ENCODE results near the gene BCAS4.

The BCAS4 gene

DNA sequence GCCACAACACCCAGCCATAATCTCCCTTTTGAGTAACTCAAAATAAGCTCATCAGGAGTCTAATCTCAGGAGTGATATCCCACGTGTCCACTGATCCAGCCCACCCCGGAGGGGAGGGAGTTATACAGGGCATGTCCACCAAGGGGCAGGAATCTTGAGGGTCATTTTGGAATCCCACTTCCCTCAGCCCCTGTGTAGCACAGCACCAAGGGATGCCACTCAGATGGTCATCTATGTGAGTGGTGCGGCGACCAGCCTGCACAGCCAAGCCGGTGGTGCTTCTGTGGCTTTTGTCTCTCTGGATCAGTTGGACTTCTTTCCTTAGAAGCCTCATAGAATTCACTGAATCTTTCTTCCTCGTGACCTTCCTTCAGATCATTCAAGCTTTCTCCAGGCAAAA, 11.0 kb upstream of the BCAS4 start:
- DNase-seq (ENCODE audit: extremely low spot score) = no peak
- CTCF ChIA-PET = interaction anchor here (1.4 to 1.5 kb wide), 2 partner anchors 11 to 158 kb away, joined by 4 to 5 read pairs; partner anchors contain the start of gene BCAS4
- POLR2A ChIA-PET = no interaction called here
- TF ChIP-seq TARDBP (IDR thresholded peaks at IDR 0.05) (no peak), BHLHE40 (IDR thresholded peaks at IDR 0.05; ENCODE audit: borderline replicate concordance) (no peak), CTBP1 (IDR thresholded peaks at IDR 0.05; ENCODE audit: borderline replicate concordance) (no peak), HDGF (IDR thresholded peaks at IDR 0.05; ENCODE audit: borderline replicate concordance) (no peak), L3MBTL2 (conservative IDR thresholded peaks at IDR 0.05) (no peak), FOXA1 (IDR thresholded peaks at IDR 0.05) (no peak), ARNT (IDR thresholded peaks at IDR 0.05) (no peak)
- TF ChIP-seq, protein P1, sequence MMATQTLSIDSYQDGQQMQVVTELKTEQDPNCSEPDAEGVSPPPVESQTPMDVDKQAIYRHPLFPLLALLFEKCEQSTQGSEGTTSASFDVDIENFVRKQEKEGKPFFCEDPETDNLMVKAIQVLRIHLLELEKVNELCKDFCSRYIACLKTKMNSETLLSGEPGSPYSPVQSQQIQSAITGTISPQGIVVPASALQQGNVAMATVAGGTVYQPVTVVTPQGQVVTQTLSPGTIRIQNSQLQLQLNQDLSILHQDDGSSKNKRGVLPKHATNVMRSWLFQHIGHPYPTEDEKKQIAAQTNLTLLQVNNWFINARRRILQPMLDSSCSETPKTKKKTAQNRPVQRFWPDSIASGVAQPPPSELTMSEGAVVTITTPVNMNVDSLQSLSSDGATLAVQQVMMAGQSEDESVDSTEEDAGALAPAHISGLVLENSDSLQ (IDR thresholded peaks at IDR 0.05) = no peak

DNA sequence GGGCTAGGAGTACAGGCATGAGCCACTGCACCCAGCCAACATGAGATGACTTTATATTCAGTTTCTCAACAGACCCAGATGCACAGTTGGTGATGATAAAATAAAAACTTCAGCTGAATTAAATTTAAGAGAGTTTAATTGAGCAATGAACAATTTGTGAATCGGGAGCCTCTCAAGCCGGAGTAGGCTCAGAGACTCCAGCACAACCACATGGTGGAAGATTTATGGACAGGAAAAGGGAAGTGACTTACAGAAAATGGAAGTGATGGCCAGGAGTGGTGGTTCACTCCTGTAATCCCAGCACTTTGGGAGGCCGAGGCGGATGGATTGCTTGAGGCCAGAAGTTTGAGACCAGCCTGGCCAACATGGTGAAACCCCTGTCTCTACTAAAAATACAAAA, 10.4 kb upstream of the BCAS4 start:
- no peak for TF ChIP-seq FOXK2 (IDR thresholded peaks at IDR 0.05)
- TF ChIP-seq HDGF (IDR thresholded peaks at IDR 0.05; ENCODE audit: borderline replicate concordance) = no peak
- TF ChIP-seq CTBP1 (IDR thresholded peaks at IDR 0.05; ENCODE audit: borderline replicate concordance) = no peak
- no peak for TF ChIP-seq ELF4 (IDR thresholded peaks at IDR 0.05)
- TF ChIP-seq L3MBTL2 (conservative IDR thresholded peaks at IDR 0.05) = no peak
- no peak for TF ChIP-seq TARDBP (IDR thresholded peaks at IDR 0.05)
- no peak for TF ChIP-seq SP1 (IDR thresholded peaks at IDR 0.05)
- no peak for TF ChIP-seq NFRKB (IDR thresholded peaks at IDR 0.05)
- TF ChIP-seq ARNT (IDR thresholded peaks at IDR 0.05) = no peak
- TF ChIP-seq FOXM1 (IDR thresholded peaks at IDR 0.05; ENCODE audit: borderline replicate concordance) = no peak
- ChIA-PET POLR2A (no interaction called here), CTCF (interaction anchor here (1.4 to 1.5 kb wide), 2 partner anchors 10 to 159 kb away, joined by 4 to 5 read pairs; partner anchors contain the start of gene BCAS4)
- DNase-seq (ENCODE audit: extremely low spot score) = no peak

DNA sequence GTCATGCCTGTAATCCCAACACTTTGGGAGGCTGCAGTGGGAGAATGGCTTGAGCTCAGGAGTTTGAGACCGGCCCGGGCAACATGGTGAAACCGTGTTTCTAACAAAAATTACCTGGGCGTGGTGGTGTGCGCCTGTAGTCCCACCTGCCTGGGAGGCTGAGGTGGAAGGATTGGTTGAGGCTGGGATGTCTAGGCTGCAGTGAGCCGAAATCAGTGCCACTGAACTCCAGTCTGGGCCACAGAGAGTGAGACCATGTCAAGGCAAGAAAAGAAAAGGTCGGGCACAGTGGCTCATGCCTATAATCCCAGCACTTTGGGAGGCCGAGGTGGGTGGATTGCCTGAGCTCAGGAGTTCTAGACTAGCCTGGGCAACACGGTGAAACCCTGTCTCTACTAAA, 8.2 kb upstream of the BCAS4 start:
- ChIA-PET POLR2A (no interaction called here), CTCF (interaction anchor here (1.9 kb wide), 1 partner anchor 8 kb away, joined by 11 read pairs; the partner anchor contains the start of gene BCAS4)
- TF ChIP-seq HDGF (IDR thresholded peaks at IDR 0.05; ENCODE audit: borderline replicate concordance) (no peak), ZNF384 (IDR thresholded peaks at IDR 0.05) (no peak), ELF4 (IDR thresholded peaks at IDR 0.05) (no peak), BHLHE40 (IDR thresholded peaks at IDR 0.05; ENCODE audit: borderline replicate concordance) (no peak), L3MBTL2 (conservative IDR thresholded peaks at IDR 0.05) (no peak), NFRKB (IDR thresholded peaks at IDR 0.05) (no peak), SUZ12 (IDR thresholded peaks at IDR 0.05) (no peak), TARDBP (IDR thresholded peaks at IDR 0.05) (no peak)
- TF ChIP-seq, protein P1 (IDR thresholded peaks at IDR 0.05) = no peak
- DNase-seq (ENCODE audit: extremely low spot score) = no peak

DNA sequence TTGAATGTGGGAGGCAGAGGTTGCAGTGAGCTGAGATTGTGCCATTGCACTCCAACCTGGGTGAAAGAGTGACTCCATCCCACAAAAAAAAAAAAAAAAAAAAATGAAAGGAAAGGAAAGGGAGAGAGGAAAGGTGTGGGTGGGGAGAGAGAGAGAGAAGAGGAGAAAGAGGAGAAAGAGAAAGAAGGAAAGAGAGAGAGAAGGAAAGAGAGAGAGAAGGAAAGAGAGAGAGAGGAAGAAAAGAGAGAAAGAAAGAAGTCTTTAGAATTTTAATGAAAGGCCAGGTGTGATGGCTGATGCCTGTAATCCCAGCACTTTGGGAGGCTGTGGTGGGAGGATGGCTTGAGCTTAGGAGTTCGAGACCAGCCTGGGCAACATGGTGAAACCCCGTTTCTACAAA, 7.7 kb upstream of the BCAS4 start:
- CTCF ChIA-PET = no interaction called here

DNA sequence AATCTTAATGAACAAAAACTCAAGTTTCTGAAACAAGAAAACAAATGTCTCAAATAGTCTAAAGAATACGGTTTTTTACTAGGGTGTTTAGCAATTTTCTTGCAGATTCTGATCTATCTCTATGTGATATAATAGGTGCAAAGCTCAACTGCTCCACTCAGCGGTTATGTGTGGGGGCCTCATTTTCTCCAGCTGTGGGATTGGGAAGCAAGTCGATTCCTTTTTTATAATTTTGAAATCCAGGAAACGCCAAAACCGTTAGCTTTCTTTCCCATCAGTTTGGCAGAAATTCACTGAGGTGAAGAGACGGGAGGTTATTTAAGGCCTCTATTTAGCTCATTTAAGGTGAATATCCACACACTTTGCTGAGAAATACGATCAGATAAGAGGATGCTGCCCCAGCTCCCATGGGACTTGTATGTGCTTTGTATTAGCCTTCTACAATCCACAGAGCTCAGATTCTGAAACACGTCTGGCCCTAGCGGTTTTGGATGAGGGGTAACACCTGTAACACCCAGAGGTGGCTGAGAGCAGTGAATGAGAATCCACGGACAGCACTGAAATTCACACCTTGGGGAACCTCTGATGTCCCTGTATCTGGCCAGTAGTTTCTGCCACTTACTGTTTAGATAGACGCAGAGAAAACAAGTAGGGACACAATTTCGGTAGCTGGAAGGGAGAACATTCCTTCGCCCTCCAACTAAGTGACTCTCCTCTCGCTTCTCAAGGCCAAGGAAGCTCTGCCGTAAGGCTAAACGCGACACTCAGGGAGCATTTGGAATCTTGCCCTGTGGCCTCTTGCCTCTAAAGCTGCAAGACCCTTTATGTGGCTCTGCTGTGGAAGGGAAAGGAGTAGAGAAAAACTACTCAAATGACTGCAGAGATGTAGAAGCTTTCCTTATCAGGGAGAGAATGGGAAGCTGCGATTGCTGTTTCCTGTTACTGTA, 6.5 kb upstream of the BCAS4 start:
- TF ChIP-seq L3MBTL2 (conservative IDR thresholded peaks at IDR 0.05) (no peak), ELF4 (IDR thresholded peaks at IDR 0.05) (no peak), ARNT (IDR thresholded peaks at IDR 0.05) (no peak), HDGF (IDR thresholded peaks at IDR 0.05; ENCODE audit: borderline replicate concordance) (no peak), BHLHE40 (IDR thresholded peaks at IDR 0.05; ENCODE audit: borderline replicate concordance) (no peak), NFRKB (IDR thresholded peaks at IDR 0.05) (no peak), FOXA1 (IDR thresholded peaks at IDR 0.05) (no peak), TARDBP (IDR thresholded peaks at IDR 0.05) (no peak), SP1 (IDR thresholded peaks at IDR 0.05) (no peak), FOXK2 (IDR thresholded peaks at IDR 0.05) (no peak), CTBP1 (IDR thresholded peaks at IDR 0.05; ENCODE audit: borderline replicate concordance) (no peak), FOXM1 (IDR thresholded peaks at IDR 0.05; ENCODE audit: borderline replicate concordance) (no peak), LEF1 (IDR thresholded peaks at IDR 0.05; ENCODE audit: borderline replicate concordance) (no peak), SUZ12 (IDR thresholded peaks at IDR 0.05) (no peak), ZNF384 (IDR thresholded peaks at IDR 0.05) (no peak)
- TF ChIP-seq, protein P1 (IDR thresholded peaks at IDR 0.05) = no peak
- POLR2A ChIA-PET = interaction anchor here (0.7 to 1.0 kb wide), 2 partner anchors 32 to 174 kb away, joined by 3 read pairs; no protein-coding TSS in a partner anchor

More for the DNA sequence above, 7.7 kb upstream of the BCAS4 start:
- POLR2A ChIA-PET = no interaction called here
- no peak for DNase-seq (ENCODE audit: extremely low spot score)
- no peak for TF ChIP-seq TARDBP (IDR thresholded peaks at IDR 0.05)
- TF ChIP-seq, protein P1 (IDR thresholded peaks at IDR 0.05) = no peak
- no peak for TF ChIP-seq FOXM1 (IDR thresholded peaks at IDR 0.05; ENCODE audit: borderline replicate concordance)

More for the DNA sequence above, 6.5 kb upstream of the BCAS4 start:
- DNase-seq (ENCODE audit: extremely low spot score) = peak; percentile 35
- CTCF ChIA-PET = interaction anchor here (0.7 to 1.9 kb wide), 11 partner anchors 9 to 270 kb away, joined by 3 to 7 read pairs (median 3); partner anchors contain the start of gene ADNP
